Stomach (tissue), 9 donors: ENCODE measurements around the gene DIAPH2. TPM values are rescaled to one million over a fixed set of nuclear protein-coding genes. Genes with fewer than 3 reads are reported as not detected.
"Not testable (repeated sequence)": the region's sequence is repeated elsewhere in the genome, so short reads cannot be mapped to it uniquely, and the experiment has no call there.

Source experiments
- DNase-seq, 2 donors: peaks; one replicate each; pipeline versions ENCODE4 v3.0.0 to v3.0.0-alpha.2; 2013 to 2019
- H3K27ac ChIP-seq, 5 donors: fragments of 200-600 bp in 4 of 5; sonication (generic) in 4 of 5; one replicate each; pipeline ENCODE4 v1.5.1; 2013 to 2019; ENCODE audit warnings: mild to moderate bottlenecking in 1 of 5, moderate library complexity in 1 of 5
- H3K27me3 ChIP-seq, 3 donors: fragments of 200-600 bp; sonication (generic); one replicate each; pipeline ENCODE4 v1.5.1; 2017 to 2019; ENCODE audit warnings: mixed run types in 1 of 3
- H3K36me3 ChIP-seq, 4 donors: fragments of 200-600 bp; sonication (generic); 1 replicate in 3 of 4; 2 replicates in 1 of 4; pipeline ENCODE4 v1.5.1; 2016 to 2019
- H3K4me1 ChIP-seq, 4 donors: fragments of 200-600 bp; sonication (generic); one replicate each; pipeline ENCODE4 v1.5.1; 2016 to 2019
- H3K4me3 ChIP-seq, 4 donors: fragments of 200-600 bp; sonication (generic) in 3 of 4; one replicate each; pipeline ENCODE4 v1.5.1; 2016 to 2019; ENCODE audit warnings: mild to moderate bottlenecking in 1 of 4
- H3K9me3 ChIP-seq, 4 donors: fragments of 200-600 bp; sonication (generic); one replicate each; pipeline ENCODE4 v1.5.1; 2016 to 2019
- EP300 ChIP-seq: sonication (generic); formaldehyde crosslinking; IDR thresholded peaks from one replicate; pipeline ENCODE4 v1.6.1; 2017; ENCODE audit warnings: antibody characterized with exemption
- POLR2A ChIP-seq, 4 donors: fragments of 450-650 bp; IDR thresholded peaks; one replicate each; pipeline ENCODE4 v1.6.1; 2016; ENCODE audit warnings: antibody characterized with exemption in 4 of 4, control low read depth in 2 of 4, mild to moderate bottlenecking in 1 of 4, moderate library complexity in 1 of 4
- POLR2AphosphoS5 ChIP-seq, 3 donors: sonication (generic); formaldehyde crosslinking; IDR thresholded peaks; one replicate each; pipeline ENCODE4 v1.6.1; 2016; ENCODE audit warnings: antibody characterized with exemption in 3 of 3
- WGBS, 5 donors: extraction: QIAGEN DNeasy Blood & Tissue Kit in 3 of 5; methylation state at CpG; one replicate each; pipeline versions ENCODE4 v1.1.5 to v1.1.7; 2013 to 2018; 5-methylcytosine and 5-hydroxymethylcytosine counted together
- intact Hi-C: fragments of 100-400 bp; cut with DNase I; formaldehyde crosslinking; loops from one replicate; pipeline ENCODE4 v1.15.1; 2023; ENCODE audit warnings: low total_unique reads
- polyA plus RNA-seq, 3 donors: library from polyadenylated mRNA; stranded (reverse); fragments of 200-250 nt; gene quantifications; one replicate each; pipeline ENCODE4 v1.2.3, GENCODE V29; 2013
- total RNA-seq, 5 donors: library from RNA; depleted of rRNA; stranded (reverse); fragments of >200 nt; gene quantifications; one replicate each; pipeline versions ENCODE4 v1.1.0 to v1.2.3, GENCODE V29; 2014 to 2016
- TF ChIP-seq, protein P1 (sequence below), 7 experiments: fragments of 450-650 bp in 4 of 7; fragments of 200-600 bp in 3 of 7; sonication (generic) in 3 of 7; IDR thresholded peaks; one replicate each; pipeline ENCODE4 v1.5.1; 2016 to 2019; ENCODE audit warnings: antibody characterized with exemption in 7 of 7, control low read depth in 2 of 7, mild to moderate bottlenecking in 1 of 7
- donor health status: healthy with polysubstance abuse.
- donor health status: Bipolar disorder and iron deficiency.
- donor health status: healthy.

Gene DIAPH2
- total and polyA plus RNA-seq, 8 donors = 5.2 to 52.5 (median 27.3) TPM

- no peak for DNase-seq
- Histone ChIP-seq H3K27ac (no peak overlapping the region), H3K4me1 (no peaks in the 10 kb centered on the region), H3K27me3 (no peaks in the 10 kb centered on the region), H3K9me3 (no peaks in the 10 kb centered on the region), H3K4me3 (no peak overlapping the region), H3K36me3 (no peaks in the 10 kb centered on the region)
- TF ChIP-seq EP300 (no peak), POLR2A (IDR thresholded peaks at IDR 0.05) (no peak), POLR2AphosphoS5 (IDR thresholded peaks at IDR 0.05) (no peak)
- TF ChIP-seq, protein P1, sequence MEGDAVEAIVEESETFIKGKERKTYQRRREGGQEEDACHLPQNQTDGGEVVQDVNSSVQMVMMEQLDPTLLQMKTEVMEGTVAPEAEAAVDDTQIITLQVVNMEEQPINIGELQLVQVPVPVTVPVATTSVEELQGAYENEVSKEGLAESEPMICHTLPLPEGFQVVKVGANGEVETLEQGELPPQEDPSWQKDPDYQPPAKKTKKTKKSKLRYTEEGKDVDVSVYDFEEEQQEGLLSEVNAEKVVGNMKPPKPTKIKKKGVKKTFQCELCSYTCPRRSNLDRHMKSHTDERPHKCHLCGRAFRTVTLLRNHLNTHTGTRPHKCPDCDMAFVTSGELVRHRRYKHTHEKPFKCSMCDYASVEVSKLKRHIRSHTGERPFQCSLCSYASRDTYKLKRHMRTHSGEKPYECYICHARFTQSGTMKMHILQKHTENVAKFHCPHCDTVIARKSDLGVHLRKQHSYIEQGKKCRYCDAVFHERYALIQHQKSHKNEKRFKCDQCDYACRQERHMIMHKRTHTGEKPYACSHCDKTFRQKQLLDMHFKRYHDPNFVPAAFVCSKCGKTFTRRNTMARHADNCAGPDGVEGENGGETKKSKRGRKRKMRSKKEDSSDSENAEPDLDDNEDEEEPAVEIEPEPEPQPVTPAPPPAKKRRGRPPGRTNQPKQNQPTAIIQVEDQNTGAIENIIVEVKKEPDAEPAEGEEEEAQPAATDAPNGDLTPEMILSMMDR (IDR thresholded peaks at IDR 0.05) = no peak
- intact Hi-C loops = no loop called here
- 55 to 82% (median 61%) methylated on average over 5 of the region's 5 CpGs for WGBS, 5 donors
Measured at GRCh38 chrX:96843566-96843965, 158.9 kb downstream of the DIAPH2 start.

DNA sequence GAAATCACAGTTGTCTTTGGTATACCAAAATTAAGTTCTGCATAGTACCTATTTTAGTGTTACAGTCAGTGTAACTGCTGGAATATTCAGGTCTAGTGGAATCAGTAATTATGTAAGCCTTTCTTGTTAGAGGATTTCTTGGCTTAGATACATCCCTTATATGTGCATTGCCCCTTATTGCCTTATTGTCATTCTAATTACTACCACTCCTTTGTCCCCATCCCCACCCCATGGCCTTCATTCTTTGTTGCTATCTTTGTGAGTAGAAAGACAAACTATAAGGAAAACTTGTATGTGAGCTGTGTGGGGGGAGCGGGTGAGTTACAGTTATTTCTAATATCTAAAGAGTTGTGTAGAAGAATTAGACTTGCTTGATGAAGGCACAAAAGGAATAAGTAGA lies 162.2 kb downstream of the DIAPH2 start:
- WGBS, 5 donors = 80 to 100% (median 97%) methylated on average over 1 of the region's 1 CpG
- no peaks in the 10 kb centered on the region for H3K4me1 ChIP-seq
- intact Hi-C loops = no loop called here
- H3K36me3 ChIP-seq = no peaks in the 10 kb centered on the region
- DNase-seq = no peak
- no peaks in the 10 kb centered on the region for H3K27me3 ChIP-seq
- no peaks in the 10 kb centered on the region for H3K9me3 ChIP-seq
- no peak for TF ChIP-seq EP300
- no peak overlapping the region for H3K27ac ChIP-seq
- no peak overlapping the region for H3K4me3 ChIP-seq

DNA sequence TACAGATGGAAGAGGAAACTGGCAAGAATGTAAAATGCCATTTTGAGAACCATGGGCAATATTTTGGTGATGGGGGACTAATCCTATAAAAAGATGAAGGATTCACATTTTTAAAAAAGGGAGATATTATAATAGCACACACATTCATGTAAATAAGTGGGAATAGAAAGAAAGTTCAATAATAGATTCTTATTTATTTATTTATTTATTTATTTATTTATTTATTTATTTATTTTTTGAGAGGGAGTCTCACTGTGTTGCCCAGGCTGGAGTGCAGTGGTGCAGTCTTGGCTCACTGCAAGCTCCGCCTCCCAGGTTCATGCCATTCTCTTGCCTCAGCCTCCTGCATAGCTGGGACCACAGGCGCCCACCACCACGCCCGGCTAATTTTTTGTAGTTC lies 174.8 kb downstream of the DIAPH2 start:
- H3K4me3 ChIP-seq, H3K36me3 ChIP-seq, DNase-seq, H3K27me3 ChIP-seq, H3K27ac ChIP-seq, intact Hi-C loops, H3K9me3 ChIP-seq: not testable (repeated sequence)
- H3K4me1 ChIP-seq = peaks cover 0 to 11% (median 3%) of the 10 kb centered on the region in 4 donors
- WGBS, 5 donors = 95 to 100% (median 100%) methylated on average over 4 of the region's 4 CpGs

- no peak for DNase-seq
- intact Hi-C loops = no loop called here
- Histone ChIP-seq H3K36me3 (no peaks in the 10 kb centered on the region), H3K27me3 (no peaks in the 10 kb centered on the region), H3K4me1 (peaks cover 0 to 6% (median under 1%) of the 10 kb centered on the region in 4 donors), H3K9me3 (no peaks in the 10 kb centered on the region), H3K27ac (no peak overlapping the region), H3K4me3 (no peak overlapping the region)
- no peak for TF ChIP-seq EP300
- no peak for TF ChIP-seq POLR2A (IDR thresholded peaks at IDR 0.05)
- no peak for TF ChIP-seq POLR2AphosphoS5 (IDR thresholded peaks at IDR 0.05)
- TF ChIP-seq, protein P1 (IDR thresholded peaks at IDR 0.05) = no peak
- WGBS, 5 donors = 69 to 79% (median 75%) methylated on average over 3 of the region's 3 CpGs
Measured at GRCh38 chrX:96861218-96861617, 176.6 kb downstream of the DIAPH2 start.

DNA sequence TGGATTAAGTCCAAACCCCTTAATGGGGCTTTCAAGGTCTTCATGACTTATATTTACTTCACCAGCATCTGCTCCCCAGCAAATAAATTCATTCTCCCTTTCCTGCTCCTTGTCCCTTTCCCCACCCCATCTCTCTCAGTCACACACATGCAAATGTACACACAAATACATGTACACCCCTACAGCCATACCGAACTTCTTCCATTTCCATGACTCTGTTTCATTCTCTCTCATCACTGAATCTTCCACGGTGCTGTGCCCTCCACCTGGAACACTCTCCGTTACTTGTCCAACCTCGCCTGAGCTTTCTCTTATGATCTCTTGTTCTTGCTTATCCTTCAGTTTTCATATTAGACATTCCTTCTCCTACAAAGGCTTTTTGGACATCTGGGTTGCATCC lies 177.0 kb downstream of the DIAPH2 start:
- WGBS, 5 donors = 86 to 95% (median 92%) methylated on average over 4 of the region's 4 CpGs
- peaks cover 0 to 4% (median 0%) of the 10 kb centered on the region in 4 donors for H3K4me1 ChIP-seq
- DNase-seq = no peak
- H3K4me3 ChIP-seq = no peak overlapping the region
- intact Hi-C loops = no loop called here
- no peak overlapping the region for H3K27ac ChIP-seq
- no peaks in the 10 kb centered on the region for H3K36me3 ChIP-seq
- no peaks in the 10 kb centered on the region for H3K9me3 ChIP-seq
- TF ChIP-seq POLR2A (IDR thresholded peaks at IDR 0.05) (no peak), POLR2AphosphoS5 (IDR thresholded peaks at IDR 0.05) (no peak), EP300 (no peak)
- TF ChIP-seq, protein P1 (IDR thresholded peaks at IDR 0.05) = no peak
- H3K27me3 ChIP-seq = no peaks in the 10 kb centered on the region
